NB4 (cell line): ENCODE results near the gene DUS2.

Source experiments
- CTCF ChIP-seq: IDR thresholded peaks from one replicate; pipeline ENCODE4 v1.5.1; 2012; ENCODE audit warnings: low read depth, low read length
- MAX ChIP-seq: IDR thresholded peaks from 2 replicates; pipeline ENCODE4 v1.6.1; 2011; ENCODE audit warnings: low read depth, low read length
- MYC ChIP-seq: IDR thresholded peaks from 2 replicates; pipeline ENCODE4 v1.6.1; 2011; ENCODE audit warnings: low read depth, low read length
- POLR2A ChIP-seq: IDR thresholded peaks from 2 replicates; pipeline ENCODE4 v1.6.1; 2011; ENCODE audit warnings: mild to moderate bottlenecking; ENCODE audit not compliant: insufficient read length; ENCODE audit errors: extremely low read depth

DNA sequence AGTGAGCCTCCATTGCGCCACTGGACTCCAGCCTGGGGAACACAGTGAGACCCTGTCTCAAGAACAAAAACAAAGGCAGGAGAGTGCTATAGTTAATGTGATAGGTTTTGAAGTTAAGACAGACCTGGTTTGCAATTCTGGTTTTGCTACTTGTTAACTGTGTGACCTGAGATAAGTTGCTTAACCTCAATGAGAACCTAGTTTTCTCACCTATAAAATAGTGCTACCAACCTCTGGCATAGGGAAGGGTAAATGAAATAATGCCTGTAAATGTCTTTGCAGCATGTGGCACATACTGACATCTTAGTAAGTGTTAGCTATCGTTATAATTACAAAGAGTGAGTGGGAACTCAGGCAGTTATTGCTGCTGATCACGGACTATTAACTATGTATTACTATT is 32.3 kb downstream of the DUS2 start:
- TF ChIP-seq CTCF (no peak), POLR2A (no peak), MYC (no peak), MAX (no peak)
